AG09309 (cell line): ENCODE data around the gene ZFYVE28.

Experiments used
- DNase-seq: peaks from one replicate; pipeline ENCODE4 v3.0.0-alpha.2; 2010; ENCODE audit warnings: low read depth
- H3K4me3 ChIP-seq: 2 replicates; pipeline ENCODE4 v1.5.1; 2011; ENCODE audit warnings: mild to moderate bottlenecking, low read depth, low read length, moderate library complexity; ENCODE audit not compliant: control insufficient read depth
- TF ChIP-seq, protein P1 (sequence below): IDR thresholded peaks from 2 replicates; pipeline ENCODE4 v1.5.1; 2011; ENCODE audit warnings: mild to moderate bottlenecking, low read depth, low read length, inconsistent platforms; ENCODE audit not compliant: insufficient read depth, control insufficient read depth; ENCODE audit errors: missing control alignments

The ZFYVE28 gene

DNA sequence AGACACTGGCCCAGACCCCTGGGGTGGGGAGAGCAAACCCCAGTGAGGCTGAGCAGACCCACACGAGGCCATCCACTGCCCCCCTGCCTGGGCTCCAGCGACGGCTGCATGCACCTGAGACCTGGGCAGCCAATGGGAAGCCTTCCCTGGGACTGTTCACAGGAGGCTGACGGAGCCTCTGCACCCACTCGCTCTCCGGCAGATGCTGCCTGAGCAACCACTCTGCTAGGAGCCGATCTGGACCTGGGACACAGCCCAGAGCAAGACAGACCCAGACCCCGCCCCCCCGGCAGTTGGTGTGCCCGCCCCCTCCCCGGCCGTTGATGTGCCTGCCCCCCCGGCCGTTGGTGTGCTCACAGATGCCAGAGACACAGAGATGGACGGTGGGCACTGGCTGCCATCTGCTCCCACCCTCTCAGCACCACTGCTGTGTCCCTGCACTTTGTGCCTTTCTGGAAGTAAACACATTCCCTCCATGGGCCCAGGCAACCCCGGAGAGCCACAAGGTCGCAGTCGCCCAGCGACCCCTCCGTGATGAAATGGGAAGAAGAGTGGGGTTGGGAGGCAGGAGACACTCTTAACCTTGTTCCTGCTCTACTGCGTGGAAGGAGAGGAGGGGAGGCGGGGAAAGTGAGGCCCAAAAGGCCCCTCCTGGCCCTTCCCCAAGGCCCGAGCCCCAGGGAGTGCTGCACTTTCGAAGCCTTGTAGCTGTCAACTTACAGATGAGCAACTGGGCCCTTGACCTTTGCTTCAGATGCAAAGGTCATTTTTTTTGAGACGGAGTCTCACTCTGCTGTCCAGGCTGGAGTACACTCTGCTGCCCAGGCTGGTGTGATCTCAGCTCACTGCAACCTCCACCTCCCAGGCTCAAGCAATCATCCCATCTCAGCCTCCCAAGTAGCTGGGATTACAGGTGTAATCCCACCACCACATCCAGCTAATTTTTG lies 62.0 kb downstream of the ZFYVE28 start:
- no peak overlapping the region for H3K4me3 ChIP-seq
- DNase-seq: no peak
- TF ChIP-seq, protein P1, sequence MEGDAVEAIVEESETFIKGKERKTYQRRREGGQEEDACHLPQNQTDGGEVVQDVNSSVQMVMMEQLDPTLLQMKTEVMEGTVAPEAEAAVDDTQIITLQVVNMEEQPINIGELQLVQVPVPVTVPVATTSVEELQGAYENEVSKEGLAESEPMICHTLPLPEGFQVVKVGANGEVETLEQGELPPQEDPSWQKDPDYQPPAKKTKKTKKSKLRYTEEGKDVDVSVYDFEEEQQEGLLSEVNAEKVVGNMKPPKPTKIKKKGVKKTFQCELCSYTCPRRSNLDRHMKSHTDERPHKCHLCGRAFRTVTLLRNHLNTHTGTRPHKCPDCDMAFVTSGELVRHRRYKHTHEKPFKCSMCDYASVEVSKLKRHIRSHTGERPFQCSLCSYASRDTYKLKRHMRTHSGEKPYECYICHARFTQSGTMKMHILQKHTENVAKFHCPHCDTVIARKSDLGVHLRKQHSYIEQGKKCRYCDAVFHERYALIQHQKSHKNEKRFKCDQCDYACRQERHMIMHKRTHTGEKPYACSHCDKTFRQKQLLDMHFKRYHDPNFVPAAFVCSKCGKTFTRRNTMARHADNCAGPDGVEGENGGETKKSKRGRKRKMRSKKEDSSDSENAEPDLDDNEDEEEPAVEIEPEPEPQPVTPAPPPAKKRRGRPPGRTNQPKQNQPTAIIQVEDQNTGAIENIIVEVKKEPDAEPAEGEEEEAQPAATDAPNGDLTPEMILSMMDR: no peak

DNA sequence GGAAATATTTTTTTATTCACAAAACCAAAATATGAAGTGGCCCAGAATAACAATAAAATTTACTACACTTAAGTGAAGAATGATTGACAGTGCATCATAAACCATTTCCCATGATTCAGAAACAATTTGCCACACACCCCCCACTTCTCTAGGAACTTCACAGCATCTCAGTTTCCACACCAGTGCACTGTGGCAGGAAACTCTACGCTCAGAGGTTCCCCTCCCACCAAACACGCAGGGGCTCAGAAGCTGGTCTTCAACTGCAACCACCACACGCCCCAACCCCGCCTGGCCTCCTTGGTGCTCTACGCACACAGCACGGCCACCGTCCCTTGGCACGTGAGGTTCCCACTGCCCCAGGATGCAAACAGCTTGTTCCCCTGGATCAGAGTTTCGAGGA lies 63.7 kb downstream of the ZFYVE28 start:
- H3K4me3 ChIP-seq: no peak overlapping the region
- TF ChIP-seq, protein P1: no peak
- DNase-seq: no peak

DNA sequence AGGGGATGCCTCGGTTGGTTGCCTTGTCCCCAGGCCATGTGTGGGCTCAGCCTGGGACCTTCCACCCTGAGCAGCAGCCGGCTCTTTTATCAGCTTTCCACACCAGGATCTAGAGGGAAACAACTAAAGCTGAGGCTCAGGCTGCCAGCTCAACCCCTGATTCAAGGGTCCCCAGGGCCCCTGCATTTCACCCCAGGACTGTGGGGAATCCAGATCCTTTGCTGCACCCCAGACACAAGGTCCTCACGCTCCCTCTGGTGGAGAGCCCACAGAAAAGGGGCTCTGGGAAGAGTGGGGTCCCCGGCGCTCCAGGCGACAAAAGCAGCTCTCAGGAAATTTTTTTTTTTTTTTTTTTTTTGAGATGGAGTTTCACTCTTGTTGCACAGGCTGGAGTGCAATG lies 64.3 kb downstream of the ZFYVE28 start:
- no peak for DNase-seq
- H3K4me3 ChIP-seq: no peak overlapping the region
- TF ChIP-seq, protein P1: peak; percentile 58

DNA sequence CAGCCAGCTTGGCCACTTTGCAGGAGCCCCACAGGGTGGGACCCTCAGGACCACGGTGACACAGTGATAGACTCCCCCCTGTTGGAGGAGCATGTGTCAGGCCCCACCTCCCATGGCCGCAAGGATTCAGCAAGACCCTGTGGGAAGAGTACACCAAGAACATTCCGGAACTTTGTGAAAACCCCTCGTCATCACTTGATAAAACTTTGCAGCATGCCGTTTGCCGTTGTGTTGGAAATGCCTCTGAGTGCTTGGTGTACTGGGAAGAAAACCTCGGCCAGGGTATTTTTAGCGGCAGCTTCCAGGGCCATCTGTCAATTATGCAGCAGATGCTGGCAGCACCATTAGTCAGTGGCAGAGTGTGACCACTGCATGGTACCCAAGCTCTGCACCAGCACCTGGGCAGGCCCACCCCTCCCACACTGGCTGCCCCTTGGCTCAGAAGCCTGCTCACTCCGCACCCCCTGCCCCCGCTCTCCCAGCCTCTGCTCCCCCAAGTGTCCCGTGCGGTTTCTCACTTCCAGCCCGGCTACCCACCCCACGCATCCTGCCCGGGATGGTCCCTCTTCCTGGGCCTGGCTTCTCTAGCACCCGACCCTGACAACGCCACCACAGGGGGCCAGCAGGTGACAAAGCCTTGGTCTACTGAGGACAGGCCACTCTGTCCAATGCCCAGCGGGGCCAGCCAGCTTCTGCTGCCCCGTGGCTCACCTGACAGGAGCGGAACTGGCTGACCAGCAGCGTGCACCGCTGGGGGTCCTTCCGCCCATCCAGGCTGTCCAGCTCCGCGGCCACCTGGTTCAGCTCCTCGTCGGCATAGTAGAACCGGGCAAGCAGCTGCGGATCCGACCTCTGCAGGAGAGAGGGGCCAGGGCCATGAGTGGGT lies 65.0 kb downstream of the ZFYVE28 start:
- no peak overlapping the region for H3K4me3 ChIP-seq
- TF ChIP-seq, protein P1: no peak
- DNase-seq: no peak

DNA sequence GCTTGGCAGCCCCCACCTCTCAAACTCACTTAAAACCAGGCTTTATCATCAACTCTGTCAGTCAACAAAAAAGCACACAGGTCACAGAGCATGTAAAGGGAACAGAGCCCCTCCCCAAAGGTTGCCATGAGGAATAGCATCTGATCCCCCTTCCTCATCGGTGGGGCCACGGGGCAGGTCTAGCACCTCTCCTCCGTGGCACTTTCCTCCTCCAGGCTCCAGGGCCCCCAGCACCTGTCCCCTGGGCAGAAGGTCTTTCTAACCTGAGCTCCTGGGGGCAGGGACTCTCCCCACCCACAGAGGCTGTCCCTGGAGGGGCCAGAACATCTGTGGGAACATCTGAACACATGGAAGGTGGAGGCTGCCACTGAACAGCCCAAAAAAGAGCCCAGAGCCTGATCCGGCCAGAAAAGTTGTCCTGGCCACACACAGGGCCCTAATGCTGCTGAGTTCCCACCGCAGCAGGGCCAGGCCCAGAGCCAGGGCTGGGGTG lies 65.7 kb downstream of the ZFYVE28 start:
- TF ChIP-seq, protein P1: no peak
- DNase-seq: no peak
- no peak overlapping the region for H3K4me3 ChIP-seq

DNA sequence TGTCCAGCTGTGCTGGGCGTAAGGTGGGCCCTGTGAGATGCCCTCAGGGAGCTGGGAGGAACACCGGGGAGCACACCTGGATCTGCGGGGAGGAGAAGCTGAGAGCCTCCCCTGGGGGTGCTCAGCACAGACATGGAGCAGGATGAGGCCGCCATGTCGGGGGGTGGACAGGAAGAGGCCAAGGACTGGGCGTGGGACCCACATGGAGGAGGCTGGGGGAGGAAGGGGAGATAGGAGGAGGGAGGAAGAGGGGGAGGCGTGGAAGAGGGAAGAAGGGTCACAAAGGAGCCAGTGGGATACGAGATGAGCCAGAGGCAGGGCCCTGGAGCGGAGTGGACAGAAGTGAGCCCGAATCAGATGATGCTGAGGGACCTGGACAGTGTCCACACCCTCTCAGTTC lies 66.3 kb downstream of the ZFYVE28 start:
- no peak for DNase-seq
- TF ChIP-seq, protein P1: no peak

More for the DNA sequence above, 66.3 kb downstream of the ZFYVE28 start:
- H3K4me3 ChIP-seq: no peak overlapping the region
